Activated CD8-positive, alpha-beta memory T cell treated with anti-CD3 and anti-CD28 coated beads for 4 hours (primary cell): Measurements from ENCODE around the gene CYP2W1.
A peak's percentile ranks its signal among the peaks of the same experiment; 100 is the strongest.

Source experiments
- DNase-seq, 2 donors: peaks; one replicate each; pipeline ENCODE4 v3.0.0-alpha.2; 2020; ENCODE audit warnings: low read depth in 2 of 2

CYP2W1 gene

DNA sequence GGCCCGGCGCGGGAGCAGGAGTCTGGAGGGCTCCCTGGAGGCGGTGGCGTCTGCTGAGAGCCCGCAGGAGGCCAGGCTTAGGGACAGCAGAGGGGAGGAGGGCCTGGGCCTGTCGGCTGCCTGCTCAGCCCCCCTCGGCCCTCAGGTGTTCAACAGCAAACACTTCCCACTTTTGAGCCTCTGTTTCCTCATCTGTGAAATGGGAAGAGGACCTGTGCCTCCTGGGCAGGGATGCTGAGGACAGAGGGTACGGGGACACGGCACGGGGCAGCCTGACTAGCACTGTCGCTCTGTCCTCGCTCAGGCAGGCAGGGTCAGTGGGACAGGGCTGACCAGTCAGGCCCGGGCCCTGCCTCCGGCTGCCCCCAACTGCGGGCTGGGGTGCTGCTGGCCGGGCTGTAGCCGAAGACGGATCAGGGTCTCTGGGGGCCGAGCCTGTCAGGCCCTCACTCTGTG lies 663 bp downstream of the CYP2W1 start:
- no peak for DNase-seq

DNA sequence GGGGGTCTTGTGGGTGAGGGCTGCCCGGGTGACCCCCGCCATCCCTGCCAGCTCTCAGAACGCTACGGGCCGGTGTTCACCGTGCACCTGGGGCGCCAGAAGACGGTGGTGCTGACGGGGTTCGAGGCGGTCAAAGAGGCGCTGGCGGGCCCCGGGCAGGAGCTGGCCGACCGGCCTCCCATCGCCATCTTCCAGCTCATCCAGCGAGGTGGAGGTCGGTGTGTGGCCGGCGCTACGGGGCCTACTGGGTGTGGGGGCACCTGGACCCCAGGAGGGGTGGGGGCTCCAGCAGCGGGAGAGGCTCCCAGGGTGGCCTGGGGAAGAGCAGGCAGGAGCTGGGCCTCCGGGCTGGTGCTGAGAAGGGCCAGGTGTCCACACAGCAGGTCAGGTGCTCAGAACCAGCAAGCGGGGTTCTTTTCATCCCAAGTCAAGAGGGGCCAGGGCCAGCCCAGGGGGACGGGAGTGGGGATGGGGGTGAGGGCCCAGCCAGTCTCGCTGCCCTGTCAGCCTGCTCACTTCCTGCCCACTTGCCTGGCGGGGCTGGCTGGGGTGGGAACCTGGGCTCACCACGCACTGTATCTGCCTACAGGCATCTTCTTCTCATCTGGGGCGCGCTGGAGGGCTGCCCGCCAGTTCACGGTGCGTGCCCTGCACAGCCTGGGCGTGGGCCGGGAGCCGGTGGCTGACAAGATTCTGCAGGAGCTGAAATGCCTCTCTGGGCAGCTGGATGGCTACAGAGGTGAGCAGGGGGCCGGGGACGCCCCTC lies 1.6 kb downstream of the CYP2W1 start:
- no peak for DNase-seq

DNA sequence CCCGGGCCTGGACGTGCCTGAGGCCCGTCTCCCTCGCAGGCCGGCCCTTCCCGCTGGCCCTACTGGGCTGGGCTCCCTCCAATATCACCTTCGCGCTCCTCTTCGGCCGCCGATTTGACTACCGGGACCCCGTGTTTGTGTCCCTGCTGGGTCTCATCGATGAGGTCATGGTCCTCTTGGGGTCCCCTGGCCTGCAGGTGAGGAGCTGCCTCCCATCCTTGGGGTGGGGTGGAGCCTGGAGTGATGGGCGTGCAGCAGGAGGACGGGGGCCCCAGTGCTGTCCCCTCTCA lies 2.1 kb downstream of the CYP2W1 start:
- no peak for DNase-seq

DNA sequence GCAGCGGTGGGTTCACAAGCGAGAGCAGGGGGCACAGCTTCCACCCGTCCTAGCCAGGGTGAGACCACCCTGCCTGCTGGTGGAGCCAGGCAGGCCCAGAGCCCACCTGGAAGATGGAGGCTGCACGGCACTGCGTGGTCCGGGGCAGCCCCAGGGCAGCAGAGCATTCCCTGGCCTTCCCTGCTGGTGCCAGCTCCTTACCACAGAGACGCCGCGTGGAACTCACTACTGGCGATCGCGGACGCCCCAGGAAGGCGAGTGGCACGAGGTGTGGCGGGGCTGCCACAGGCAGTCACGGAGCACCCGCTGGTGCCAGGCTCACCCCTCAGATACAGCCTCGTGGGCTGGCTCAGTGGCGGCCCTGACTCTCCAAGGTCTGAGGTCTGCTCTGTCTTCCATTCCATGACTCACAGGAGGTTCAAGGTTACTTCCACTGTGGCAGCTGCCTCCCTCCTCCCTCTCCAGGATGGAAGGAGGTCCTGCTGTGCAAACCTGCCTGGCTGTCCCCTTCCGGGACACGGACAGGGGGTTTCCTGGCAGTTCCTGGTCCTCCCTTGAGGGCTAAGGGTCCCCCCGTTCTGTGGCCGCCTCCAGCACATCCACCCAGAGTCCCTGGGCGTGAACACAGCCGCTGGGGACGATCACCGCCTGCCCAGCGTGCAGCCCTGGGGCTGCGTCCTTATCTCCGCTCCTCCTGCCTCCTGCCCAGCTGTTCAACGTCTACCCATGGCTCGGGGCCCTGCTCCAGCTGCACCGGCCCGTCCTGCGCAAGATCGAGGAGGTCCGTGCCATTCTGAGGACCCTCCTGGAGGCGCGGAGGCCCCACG lies 3.1 kb downstream of the CYP2W1 start:
- no peak for DNase-seq

DNA sequence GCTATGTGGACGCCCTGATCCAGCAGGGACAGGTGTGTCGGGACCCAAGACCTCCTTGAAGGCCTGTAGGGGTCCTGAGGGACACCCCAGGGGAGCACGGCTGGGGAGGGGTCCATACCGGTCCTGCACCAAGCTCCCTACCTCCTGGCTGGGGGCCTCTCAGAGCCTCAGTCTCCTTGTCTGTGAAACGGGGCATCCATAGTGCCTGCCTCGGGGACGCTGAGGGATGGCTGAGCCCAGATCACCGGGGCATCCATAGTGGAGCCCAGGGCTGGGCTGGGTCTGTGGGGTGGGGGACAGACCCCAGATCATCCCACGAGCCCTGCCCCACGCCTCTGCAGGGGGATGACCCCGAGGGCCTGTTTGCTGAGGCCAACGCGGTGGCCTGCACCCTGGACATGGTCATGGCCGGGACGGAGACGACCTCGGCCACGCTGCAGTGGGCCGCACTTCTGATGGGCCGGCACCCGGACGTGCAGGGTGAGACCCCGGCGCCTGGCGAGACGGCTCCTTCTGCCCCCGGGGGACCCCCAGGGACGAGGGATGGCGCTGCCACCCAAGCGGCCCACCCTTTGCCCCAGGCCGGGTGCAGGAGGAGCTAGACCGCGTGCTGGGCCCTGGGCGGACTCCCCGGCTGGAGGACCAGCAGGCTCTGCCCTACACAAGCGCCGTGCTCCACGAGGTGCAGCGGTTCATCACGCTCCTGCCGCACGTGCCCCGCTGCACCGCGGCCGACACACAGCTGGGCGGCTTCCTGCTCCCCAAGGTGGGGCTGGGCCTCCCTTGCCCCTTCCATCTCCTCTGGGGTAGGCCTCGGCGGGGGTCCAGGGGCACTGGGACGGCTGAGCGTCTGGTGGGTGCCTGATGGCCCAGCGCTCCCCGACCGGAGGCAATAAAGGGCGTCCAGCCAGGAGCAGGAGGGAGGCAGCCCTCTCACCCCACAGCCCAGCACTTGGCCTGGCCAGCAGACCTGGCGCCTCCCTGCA lies 4.1 kb downstream of the CYP2W1 start:
- DNase-seq = no peak

DNA sequence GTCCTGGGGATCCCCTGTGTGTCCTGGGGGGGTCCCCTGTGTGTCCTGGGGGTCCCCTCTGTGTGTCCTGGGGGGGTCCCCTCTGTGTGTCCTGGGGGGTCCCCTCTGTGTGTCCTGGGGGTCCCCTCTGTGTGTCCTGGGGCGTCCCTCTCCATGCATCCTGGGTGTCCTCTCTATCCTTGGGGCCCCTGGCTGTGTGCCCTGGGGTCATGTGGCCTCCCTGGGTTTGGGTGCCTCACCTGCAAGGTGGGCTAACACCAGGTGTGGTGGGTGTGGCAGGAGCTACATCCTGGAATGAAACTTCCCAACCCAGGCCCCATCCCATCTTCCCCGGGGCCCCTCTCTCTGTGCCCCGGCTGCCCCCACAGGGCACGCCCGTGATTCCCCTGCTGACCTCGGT lies 4.9 kb downstream of the CYP2W1 start:
- no peak for DNase-seq

DNA sequence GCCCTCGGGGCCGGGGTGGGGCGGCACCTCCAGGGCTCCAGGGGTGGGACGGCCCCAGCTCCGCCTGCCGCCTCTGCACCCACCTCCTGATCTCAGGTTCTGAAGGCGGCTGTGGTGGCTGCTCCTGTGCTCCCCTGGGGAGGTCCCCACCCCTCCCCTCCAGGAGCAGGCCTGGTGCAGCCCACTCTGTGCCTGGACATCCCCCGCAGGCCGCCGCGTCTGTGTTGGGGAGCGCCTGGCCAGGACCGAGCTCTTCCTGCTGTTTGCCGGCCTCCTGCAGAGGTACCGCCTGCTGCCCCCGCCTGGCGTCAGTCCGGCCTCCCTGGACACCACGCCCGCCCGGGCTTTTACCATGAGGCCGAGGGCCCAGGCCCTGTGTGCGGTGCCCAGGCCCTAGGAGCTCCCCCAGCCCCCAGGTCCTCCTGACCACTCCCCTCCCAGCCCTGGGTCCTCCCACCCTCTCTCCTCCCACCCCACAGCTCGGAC lies 5.5 kb downstream of the CYP2W1 start:
- no peak for DNase-seq

DNA sequence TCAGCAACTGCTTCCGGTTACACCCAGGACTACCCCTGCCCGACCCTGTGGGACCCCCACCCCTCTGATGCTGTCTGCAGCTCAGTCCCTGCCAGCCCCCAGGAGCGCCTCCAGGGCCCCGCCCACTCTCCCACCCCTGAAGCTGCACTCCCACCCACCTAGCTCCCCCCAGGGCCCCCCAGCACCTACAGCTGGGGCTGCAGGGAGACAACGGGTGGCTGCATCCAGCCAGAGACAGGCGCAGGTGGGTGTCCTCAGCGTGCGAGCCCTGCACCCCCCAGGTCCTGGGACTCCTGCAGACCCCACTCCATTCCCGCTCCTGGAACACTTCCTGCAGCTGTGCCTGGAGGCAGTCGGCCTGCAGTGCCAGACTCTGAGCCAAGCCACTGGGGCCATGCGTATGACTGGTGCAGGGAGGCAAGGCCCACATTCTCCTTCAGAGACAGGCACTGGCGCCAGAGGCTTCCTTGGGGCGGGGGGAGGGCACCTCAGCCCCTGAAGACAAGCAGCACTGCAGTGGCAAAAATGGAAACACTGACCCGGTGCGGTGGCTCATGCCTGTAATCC lies 6.1 kb downstream of the CYP2W1 start:
- no peak for DNase-seq

DNA sequence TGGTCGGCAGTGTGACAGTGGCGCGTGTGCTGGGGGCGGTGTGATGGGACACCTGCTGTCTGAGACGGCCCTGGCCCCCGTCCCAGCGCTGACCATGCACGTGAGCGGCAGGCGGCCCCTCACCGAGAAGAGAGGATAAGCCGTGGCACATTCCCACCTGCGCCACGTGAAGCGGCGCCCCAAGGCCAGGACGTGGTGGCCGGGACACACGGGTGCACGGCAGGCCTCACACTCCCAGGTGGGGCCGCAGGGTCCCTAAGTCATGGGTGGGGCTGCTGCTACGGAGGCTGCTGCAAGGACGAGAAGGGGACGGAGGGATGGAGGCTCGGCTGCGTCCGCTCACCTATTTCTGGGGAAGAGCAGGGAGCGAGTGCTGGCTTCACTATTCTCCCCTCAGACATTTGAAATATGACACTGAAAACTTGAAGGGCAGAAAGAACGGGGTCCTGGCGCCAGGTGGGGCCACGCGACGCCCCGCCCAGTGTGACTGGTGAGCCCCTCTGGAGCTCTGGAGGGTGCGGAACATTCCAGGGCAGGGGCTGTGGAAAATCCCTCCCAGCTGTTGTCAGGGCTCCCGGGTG lies 7.5 kb downstream of the CYP2W1 start:
- DNase-seq = no peak

DNA sequence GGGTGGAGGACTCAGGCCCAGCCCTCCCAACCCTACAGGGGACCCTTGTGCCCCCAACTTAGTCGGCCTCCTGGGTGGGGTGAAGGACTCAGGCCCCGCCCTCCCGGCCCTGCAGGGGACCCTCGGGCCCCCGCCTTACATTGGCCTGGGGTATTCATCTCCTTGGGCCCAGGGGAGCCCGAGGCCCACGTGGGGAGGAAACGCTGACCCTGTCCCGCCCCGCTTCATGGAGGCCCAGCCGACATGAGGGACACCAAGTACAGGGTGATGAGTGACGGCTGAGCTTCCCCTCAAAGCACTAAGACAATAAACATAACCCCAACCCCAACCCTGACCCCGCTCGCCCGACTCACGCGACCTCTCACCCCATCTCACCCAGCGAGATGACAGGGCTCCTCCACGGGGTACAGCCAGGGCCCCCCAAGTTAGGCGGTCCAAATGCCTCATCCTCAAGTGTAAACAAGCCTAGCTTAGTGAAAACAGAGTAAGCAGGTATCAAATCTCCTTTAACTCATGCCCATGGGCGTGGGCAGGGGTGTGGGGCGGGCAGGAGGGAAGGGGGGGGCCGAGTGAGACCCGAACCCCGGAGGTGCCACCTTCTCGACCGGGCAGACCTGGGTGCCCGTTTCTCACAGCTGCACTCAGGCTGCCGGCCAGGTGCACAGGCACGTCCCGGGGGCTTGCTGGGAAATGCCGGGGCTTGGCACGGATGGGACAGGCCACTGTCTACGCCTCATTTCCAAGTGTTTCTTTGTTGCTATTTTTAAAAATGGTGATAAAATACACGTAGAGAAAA lies 8.2 kb downstream of the CYP2W1 start:
- DNase-seq = no peak

DNA sequence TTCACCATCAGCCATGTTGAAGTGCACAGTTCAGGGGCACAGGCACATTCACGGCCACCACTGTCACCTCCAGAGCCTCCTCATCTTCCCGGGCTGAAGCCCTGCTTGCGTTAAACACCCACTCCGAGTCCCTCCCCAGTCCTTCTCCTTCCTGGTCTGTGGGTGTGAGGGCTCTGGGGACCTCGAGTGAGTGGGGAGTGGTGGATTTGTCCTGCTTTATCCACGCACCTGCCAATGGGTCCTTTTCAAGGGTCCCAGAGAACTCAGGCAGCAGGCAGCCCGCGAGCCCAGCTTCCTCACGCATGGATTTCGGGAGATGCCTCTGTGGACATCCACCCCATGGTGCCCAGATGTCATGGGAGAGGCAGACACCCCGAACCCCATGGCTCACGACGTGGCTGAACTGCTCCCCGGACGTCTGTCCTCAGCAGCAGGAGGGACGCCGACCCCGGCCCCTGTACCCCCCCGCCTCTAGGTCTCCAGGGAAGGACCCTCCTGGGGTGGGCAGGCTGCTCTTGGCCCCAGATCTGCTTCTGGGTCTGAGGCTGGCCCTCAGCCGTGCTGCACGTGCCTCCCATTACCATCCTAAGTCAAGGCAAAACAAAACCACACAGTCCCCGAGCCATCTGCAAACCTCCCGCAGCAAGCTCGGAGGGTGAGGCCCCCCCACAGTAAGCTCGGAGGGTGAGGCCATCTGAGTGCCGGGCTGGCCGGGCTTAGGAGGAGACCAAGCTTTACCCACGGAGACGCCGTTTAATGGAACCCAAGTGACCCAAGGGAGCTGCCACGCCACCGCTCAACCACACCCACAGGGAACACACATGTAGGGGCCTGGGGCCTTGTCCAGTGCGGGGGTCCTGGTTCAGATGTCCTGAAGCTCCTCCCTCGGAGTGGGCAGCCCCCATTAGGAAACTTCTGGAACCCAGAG lies 9.0 kb downstream of the CYP2W1 start:
- no peak for DNase-seq

DNA sequence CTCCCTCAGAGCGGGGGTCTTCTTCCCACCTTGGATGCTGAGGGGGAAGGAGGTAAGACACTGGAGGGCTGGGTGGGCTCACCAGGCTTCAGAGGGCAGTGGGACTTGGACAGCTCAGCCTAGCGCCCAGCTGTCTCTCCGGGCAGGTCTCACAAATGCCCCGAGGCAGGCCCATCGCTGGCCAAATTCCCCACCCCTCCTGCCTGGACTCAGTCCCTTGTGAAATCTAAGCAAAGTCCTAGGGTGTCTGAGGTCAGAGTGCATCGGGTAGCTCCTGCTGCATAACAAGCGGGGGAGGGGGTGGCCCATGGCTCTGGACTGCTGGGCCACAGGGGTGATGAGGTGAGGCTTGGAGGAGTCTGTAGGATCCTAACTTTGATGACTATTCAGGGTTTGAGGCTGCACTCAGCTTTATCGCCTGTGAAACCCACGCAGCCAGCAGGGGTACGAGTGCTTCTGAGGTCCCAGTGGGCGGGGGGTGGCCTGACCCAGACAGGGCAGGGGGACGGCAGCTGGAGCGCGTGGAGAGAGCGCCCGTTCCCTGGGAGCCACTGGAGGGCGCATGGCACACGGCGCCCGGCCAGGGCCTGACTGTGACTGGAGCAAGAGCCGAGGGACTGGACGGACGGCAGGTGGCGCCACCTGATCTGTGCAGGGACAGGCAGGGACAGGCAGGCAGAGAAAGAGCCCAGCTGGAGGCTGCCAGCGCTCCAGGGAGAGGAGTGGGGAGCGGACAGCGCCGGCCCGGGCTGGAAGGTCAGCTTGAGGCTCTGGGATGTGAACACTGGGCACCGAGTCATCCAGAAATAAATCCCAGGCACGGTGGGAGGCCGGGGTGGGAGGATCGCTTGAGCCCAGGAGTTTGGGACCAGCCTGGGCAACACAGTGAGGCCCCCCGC lies 10.0 kb downstream of the CYP2W1 start:
- peak; percentile 88 to 89 for DNase-seq

DNA sequence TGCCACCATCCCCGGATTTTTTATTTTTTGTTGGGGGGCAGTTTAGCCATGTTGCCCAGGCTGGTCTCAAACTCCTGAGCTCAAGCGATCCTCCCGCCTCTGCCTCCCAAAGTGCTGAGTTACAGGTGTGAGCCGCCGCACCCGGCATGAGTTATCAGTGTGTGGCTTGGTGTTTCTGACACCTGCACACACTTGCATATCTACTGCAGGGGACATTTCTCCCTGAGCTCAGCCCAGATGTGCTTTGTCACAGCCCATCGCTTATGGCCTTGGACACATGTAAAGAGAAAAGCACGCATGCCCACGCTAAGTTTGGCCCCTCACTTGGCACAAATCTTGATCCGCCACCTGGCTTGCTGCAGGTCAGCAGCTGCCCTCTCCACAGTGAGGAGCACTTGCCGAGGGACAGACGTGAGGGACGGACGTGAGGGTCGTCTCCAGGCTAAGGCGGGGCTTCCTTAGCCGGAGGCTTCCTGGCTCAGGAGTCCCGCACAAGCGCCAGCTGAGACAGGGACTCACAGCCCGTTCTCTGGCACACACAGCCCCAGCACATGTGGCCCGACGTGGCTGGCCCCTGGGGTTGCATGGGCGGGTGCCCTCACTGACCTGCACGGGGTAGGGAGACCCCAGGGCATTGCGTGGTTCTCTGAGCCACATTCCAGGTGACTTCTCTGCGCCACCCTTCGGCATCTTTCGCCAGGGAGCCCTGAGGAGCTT lies 11.8 kb downstream of the CYP2W1 start:
- DNase-seq = no peak

DNA sequence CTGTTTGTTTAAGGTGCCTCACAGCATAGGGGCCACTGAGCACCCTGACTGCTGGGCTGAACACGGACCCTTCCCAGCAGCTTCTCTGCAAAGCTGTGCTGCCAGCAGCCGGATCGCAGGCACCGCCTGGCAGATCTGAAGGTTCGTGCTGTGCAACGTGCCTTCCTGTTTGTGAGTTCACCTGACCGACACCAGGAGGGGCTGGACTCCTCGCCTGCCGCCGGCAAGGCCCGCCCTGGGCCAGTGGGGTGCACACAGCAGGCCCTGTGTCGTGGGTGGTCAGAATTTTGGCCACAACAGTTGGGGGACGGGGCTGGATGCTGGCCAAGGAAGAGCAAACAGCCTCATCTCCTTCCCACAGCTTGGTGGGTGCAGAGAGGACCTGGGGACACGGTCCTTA lies 12.6 kb downstream of the CYP2W1 start:
- DNase-seq = no peak

DNA sequence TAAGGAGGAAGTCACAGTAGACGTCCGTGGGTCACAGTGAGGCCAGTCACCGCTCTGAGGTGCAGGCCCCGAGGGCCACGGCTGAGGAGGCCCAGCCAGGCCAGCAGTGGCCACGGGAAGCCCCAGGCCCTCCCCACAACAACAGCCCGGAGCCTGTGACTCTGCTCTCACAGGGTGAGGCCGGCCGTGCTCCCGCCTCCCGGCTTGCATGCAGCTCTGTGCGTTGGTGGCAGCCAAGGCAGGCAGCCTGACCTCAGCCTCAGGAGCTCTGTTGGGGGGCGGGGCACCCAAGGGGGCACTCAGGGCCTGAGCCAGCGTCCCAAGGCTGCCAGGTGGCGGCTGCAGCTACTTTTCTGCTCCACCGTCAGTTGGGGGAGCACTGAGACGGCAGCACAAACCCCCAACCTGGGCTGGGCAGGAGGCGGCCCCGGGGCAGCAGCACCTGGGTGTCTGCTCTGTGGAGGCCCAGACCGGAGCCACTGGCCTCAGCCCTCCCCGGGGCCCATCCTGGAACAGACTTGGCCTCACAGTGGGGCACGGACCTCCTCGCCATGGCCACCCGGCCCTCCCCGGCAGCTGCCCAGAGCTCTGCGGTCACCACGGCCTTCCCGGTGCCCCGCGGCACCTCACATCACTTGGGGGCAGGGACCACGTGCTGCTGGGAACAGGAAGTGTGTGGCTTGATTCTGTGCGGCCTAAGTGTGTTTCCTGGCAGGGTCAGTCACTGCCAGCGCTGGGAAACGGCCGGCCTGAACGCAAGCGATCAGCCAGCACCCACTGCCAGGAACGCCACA lies 13.3 kb downstream of the CYP2W1 start:
- DNase-seq = no peak
